B cell (primary cell): Measurements from ENCODE around the gene APBB3.

Source experiments
- EZH2 ChIP-seq: IDR thresholded peaks from 2 replicates; pipeline ENCODE4 v1.6.1; 2012; ENCODE audit warnings: borderline replicate concordance, low read depth, mild to moderate bottlenecking, moderate library complexity, low read length; ENCODE audit not compliant: insufficient read depth, poor library complexity, severe bottlenecking
- TF ChIP-seq, protein P1 (sequence below): fragments of 200-600 bp; IDR thresholded peaks from one replicate; pipeline ENCODE4 v1.8.0; 2022; ENCODE audit warnings: antibody characterized with exemption, mild to moderate bottlenecking

DNA sequence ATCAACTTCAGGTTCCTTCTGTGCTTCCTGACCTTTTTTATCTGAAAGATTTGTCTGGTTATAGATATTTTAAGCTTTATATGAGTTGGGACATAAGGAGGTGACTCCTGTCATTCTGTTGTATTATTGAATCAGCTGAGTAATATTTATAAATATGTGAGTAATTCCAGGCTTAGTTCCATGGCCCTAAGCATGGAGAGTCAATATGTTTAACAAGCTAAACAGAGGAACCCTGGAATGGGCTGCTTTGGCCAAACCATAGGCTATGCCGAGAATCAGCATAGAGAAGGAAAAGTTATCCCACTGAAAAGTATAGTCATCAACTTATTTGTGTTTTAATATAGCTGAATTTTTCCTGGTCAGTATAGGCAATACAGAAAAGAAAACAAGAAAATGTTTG, 24.2 kb downstream of the APBB3 start:
- TF ChIP-seq EZH2, result no peak
- TF ChIP-seq, protein P1, sequence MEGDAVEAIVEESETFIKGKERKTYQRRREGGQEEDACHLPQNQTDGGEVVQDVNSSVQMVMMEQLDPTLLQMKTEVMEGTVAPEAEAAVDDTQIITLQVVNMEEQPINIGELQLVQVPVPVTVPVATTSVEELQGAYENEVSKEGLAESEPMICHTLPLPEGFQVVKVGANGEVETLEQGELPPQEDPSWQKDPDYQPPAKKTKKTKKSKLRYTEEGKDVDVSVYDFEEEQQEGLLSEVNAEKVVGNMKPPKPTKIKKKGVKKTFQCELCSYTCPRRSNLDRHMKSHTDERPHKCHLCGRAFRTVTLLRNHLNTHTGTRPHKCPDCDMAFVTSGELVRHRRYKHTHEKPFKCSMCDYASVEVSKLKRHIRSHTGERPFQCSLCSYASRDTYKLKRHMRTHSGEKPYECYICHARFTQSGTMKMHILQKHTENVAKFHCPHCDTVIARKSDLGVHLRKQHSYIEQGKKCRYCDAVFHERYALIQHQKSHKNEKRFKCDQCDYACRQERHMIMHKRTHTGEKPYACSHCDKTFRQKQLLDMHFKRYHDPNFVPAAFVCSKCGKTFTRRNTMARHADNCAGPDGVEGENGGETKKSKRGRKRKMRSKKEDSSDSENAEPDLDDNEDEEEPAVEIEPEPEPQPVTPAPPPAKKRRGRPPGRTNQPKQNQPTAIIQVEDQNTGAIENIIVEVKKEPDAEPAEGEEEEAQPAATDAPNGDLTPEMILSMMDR, result no peak
